GM12891 (cell line): ENCODE results near the gene SPATA24.

ENCODE experiments used
- PAX5 ChIP-seq: IDR thresholded peaks from 2 replicates; pipeline ENCODE4 v1.6.1; 2011; ENCODE audit warnings: low read length, moderate library complexity, mild to moderate bottlenecking; ENCODE audit not compliant: insufficient read depth, severe bottlenecking
- POLR2A ChIP-seq: IDR thresholded peaks from 2 replicates; pipeline ENCODE4 v1.6.1; 2011; ENCODE audit warnings: low read depth, low read length, control low read depth
- POLR2AphosphoS5 ChIP-seq: IDR thresholded peaks from 2 replicates; pipeline ENCODE4 v1.6.1; 2011; ENCODE audit warnings: low read depth, low read length, control low read depth
- POU2F2 ChIP-seq: IDR thresholded peaks from 2 replicates; pipeline ENCODE4 v1.6.1; 2011; ENCODE audit warnings: low read depth, mild to moderate bottlenecking, control low read depth, low read length, moderate library complexity
- SPI1 ChIP-seq: IDR thresholded peaks from 2 replicates; pipeline ENCODE4 v1.6.1; 2011; ENCODE audit warnings: low read depth, low read length, control low read depth
- TAF1 ChIP-seq: IDR thresholded peaks from 2 replicates; pipeline ENCODE4 v1.6.1; 2011; ENCODE audit warnings: low read depth, low read length, control low read depth

DNA sequence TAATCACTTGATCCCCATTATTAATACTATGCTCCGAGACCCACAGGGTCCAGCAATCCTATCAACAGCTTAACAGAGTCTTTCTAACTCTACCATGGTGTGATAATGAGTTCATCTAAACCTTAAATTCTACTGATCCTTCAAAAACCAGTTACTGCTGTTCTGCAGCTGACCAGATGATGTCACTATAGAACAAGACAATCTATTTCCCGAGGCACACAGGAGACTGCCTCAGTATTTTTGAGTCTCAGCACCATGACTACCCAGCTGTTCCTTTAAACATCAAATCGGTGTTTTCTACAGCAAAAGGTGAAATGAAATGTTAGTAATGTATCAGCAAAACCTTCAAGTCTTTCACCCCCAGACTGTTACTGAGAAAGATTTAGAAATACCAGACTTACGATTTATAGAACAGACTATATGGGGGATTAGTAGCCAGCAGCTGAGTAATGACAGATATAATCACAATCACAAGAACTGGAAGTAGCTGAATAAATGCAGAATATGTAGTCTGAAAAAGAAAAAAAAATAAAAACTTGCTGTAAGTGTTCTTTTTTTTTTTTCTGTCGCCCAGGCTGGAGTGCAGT lies 18.5 kb upstream of the SPATA24 start:
- TF ChIP-seq POLR2A (no peak), POLR2AphosphoS5 (no peak), POU2F2 (no peak), PAX5 (no peak), TAF1 (no peak), SPI1 (no peak)
